GM12873 (cell line): ENCODE data around the gene FRMD8.

ENCODE experiments used
- CTCF ChIP-seq: IDR thresholded peaks from 2 replicates; pipeline ENCODE4 v1.5.1; 2012; ENCODE audit warnings: low read depth, mild to moderate bottlenecking, moderate library complexity, low read length, control low read depth; ENCODE audit not compliant: insufficient read depth; ENCODE audit errors: missing control alignments

Gene FRMD8

GRCh38 chr11:65448418-65449105 is 62.1 kb downstream of the FRMD8 start:
- no peak for TF ChIP-seq CTCF

- TF ChIP-seq CTCF = no peak
Measured at GRCh38 chr11:65452806-65453490, 66.5 kb downstream of the FRMD8 start.

GRCh38 chr11:65454311-65454695 is 67.9 kb downstream of the FRMD8 start:
- TF ChIP-seq CTCF = no peak

- peak; percentile 40 for TF ChIP-seq CTCF
Measured at GRCh38 chr11:65454696-65455456, 68.4 kb downstream of the FRMD8 start.

GRCh38 chr11:65456418-65456817 is 70.0 kb downstream of the FRMD8 start:
- TF ChIP-seq CTCF = no peak

- no peak for TF ChIP-seq CTCF
Measured at GRCh38 chr11:65459552-65459951, 73.1 kb downstream of the FRMD8 start.
